HepG2 (cell line): ENCODE data around the gene FGD4. TPM values are rescaled to one million over a fixed set of nuclear protein-coding genes. Genes with fewer than 3 reads are reported as not detected.

Source experiments
- ATF7-NPFF ChIP-seq: sonication (generic); formaldehyde crosslinking; IDR thresholded peaks from 2 replicates; pipeline ENCODE4 v1.8.1; 2023; ENCODE audit warnings: mild to moderate bottlenecking, low read depth, missing genetic modification reagents, moderate library complexity
- FIP1L1 ChIP-seq: fragments of 200-400 bp; formaldehyde crosslinking; IDR thresholded peaks from 2 replicates; pipeline ENCODE4 v1.6.1; 2018; ENCODE audit warnings: low read depth, mild to moderate bottlenecking, low read length, moderate library complexity, borderline replicate concordance; ENCODE audit not compliant: insufficient read depth
- GLI4 ChIP-seq: sonication (generic); formaldehyde crosslinking; IDR thresholded peaks from 2 replicates; pipeline ENCODE4 v1.5.1; 2020; ENCODE audit warnings: missing genetic modification reagents, mild to moderate bottlenecking, moderate library complexity, borderline replicate concordance
- HMGXB3 ChIP-seq: sonication (generic); formaldehyde crosslinking; IDR thresholded peaks from 2 replicates; pipeline ENCODE4 v1.4.0; 2020; ENCODE audit warnings: missing genetic modification reagents, borderline replicate concordance
- KLF6 ChIP-seq: IDR thresholded peaks from 2 replicates; pipeline ENCODE4 v1.8.0; 2016; ENCODE audit warnings: missing biosample characterization, missing genetic modification reagents
- MZF1 ChIP-seq: sonication (generic); formaldehyde crosslinking; IDR thresholded peaks from 2 replicates; pipeline ENCODE4 v1.8.1; 2023; ENCODE audit warnings: mild to moderate bottlenecking, missing genetic modification reagents, borderline replicate concordance
- NFATC3 ChIP-seq: sonication (generic); formaldehyde crosslinking; IDR thresholded peaks from 2 replicates; pipeline ENCODE4 v1.5.1; 2020; ENCODE audit warnings: mild to moderate bottlenecking, missing genetic modification reagents
- SRSF1 ChIP-seq: fragments of 200-400 bp; formaldehyde crosslinking; optimal IDR thresholded peaks from 2 replicates; pipeline ENCODE3; 2017; ENCODE audit warnings: mild to moderate bottlenecking, low read depth, low read length, moderate library complexity
- TCF12 ChIP-seq, 2 experiments: fragments of 450-650 bp in 1 of 2; sonication (generic) in 1 of 2; formaldehyde crosslinking in 1 of 2; IDR thresholded peaks; 2 replicates each; pipeline versions ENCODE4 v1.6.1 to v1.8.0; 2017 to 2022; ENCODE audit warnings: antibody characterized with exemption in 1 of 2, mild to moderate bottlenecking in 1 of 2, missing genetic modification reagents in 1 of 2, moderate library complexity in 1 of 2
- U2AF1 ChIP-seq: fragments of 200-400 bp; formaldehyde crosslinking; optimal IDR thresholded peaks from 2 replicates; pipeline ENCODE3; 2017; ENCODE audit warnings: mild to moderate bottlenecking, low read depth, low read length
- ZFP82 ChIP-seq: sonication (generic); formaldehyde crosslinking; IDR thresholded peaks from 2 replicates; pipeline ENCODE4 v1.5.1; 2020; ENCODE audit warnings: mild to moderate bottlenecking, missing genetic modification reagents, borderline replicate concordance
- ZFX ChIP-seq: sonication (generic); formaldehyde crosslinking; IDR thresholded peaks from 2 replicates; pipeline ENCODE4 v1.4.0; 2020; ENCODE audit warnings: mild to moderate bottlenecking, low read depth, missing genetic modification reagents, moderate library complexity
- ZNF326 ChIP-seq: sonication (generic); formaldehyde crosslinking; IDR thresholded peaks from 2 replicates; pipeline ENCODE4 v1.4.0; 2020; ENCODE audit warnings: missing genetic modification reagents, borderline replicate concordance
- ZNF782 ChIP-seq: sonication (generic); formaldehyde crosslinking; IDR thresholded peaks from 2 replicates; pipeline ENCODE4 v1.4.0; 2020; ENCODE audit warnings: missing genetic modification reagents, mild to moderate bottlenecking, borderline replicate concordance
- polyA plus RNA-seq, 8 experiments: library from polyadenylated mRNA; depleted of rRNA in 3 of 8; stranded (reverse) in 7 of 8; unstranded in 1 of 8; fragments of >200 nt; fragmentation: Illumina TruSeq in 4 of 8; extraction: Trizol in 4 of 8; gene quantifications; 2 replicates each; pipeline versions ENCODE4 v1.2.1 to v1.2.3, GENCODE V29; 2011 to 2016; ENCODE audit warnings: low read depth in 4 of 8, missing spikeins in 1 of 8, mixed read lengths in 1 of 8; ENCODE audit not compliant: insufficient read depth in 1 of 8
- total RNA-seq, 5 experiments: library from RNA; depleted of rRNA; stranded (reverse); fragments of >200 nt; fragmentation: Illumina TruSeq; extraction: Trizol; gene quantifications; 2 replicates each; pipeline ENCODE4 v1.2.3, GENCODE V29; 2016; ENCODE audit warnings: low read depth in 1 of 5
- TF ChIP-seq, protein P1 (sequence below): sonication (generic); formaldehyde crosslinking; IDR thresholded peaks from 2 replicates; pipeline ENCODE4 v1.9.0; 2021; ENCODE audit warnings: missing genetic modification reagents, mild to moderate bottlenecking, borderline replicate concordance
- TF ChIP-seq, protein P2 (sequence below): sonication (generic); formaldehyde crosslinking; IDR thresholded peaks from 2 replicates; pipeline ENCODE4 v1.4.0; 2020; ENCODE audit warnings: missing genetic modification reagents
- TF ChIP-seq, protein P3 (sequence below): sonication (generic); formaldehyde crosslinking; IDR thresholded peaks from 2 replicates; pipeline ENCODE4 v1.4.0; 2020; ENCODE audit warnings: missing genetic modification reagents
- TF ChIP-seq, protein P4 (sequence below): sonication (generic); formaldehyde crosslinking; conservative IDR thresholded peaks from 2 replicates; pipeline ENCODE4 v1.8.1; 2023; ENCODE audit warnings: missing genetic modification reagents

The FGD4 gene
- total and polyA plus RNA-seq, 2 of the 13 experiments (the other 11 are each of a cell fraction or from before 2014, with no cell fraction given) = 4.6 to 6.6 TPM

DNA sequence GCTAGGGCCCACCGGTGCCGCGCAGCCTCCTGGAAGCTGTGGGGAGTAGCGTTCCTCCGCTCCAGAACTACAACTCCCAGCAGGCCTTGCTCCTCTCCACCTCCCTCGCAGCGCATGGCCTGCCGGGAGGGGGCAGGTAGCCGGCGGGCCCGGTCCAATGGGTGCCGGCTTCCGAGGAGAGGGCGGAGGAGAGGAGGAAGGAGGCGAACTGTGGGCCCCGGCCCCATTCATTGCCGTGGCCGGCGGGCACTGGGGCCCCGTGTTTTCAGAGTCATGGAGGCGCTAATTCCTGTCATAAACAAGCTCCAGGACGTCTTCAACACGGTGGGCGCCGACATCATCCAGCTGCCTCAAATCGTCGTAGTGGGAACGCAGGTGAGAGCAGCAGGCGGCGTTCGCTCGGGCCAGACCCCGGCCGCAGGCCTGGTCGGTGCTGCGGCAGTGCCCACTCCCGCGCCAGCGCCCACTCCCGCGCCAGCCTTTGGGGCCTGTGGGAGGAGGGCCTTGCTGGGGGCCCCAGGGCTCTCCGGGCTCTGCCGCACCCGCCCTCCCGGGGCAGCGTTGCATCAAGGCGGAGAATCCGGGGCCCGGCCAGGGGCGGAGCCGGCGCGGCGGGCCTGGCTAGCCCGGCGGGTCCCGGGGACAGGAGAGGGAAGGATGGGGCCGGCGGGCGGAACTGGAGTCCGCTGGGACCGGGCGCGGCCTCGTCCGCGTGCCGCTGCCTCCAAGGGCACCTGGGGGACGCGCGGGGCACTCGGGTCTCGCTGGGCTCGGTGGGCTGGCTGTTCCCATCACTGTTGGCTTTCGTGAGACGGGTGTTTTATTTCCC, 279.9 kb downstream of the FGD4 start, which contains the start of gene DNM1L (continued):
- TF ChIP-seq MZF1 (CRISPR knock-in tag) (no peak), NFATC3 (CRISPR knock-in tag) (no peak), ZNF782 (no peak; the same call in 1 of the 2 replicates), ZNF326 (CRISPR knock-in tag) (no peak), ATF7-NPFF (CRISPR knock-in tag) (0 out of 2 replicates have a peak, but pooled peaks have one; percentile 29), FIP1L1 (no peak), ZFP82 (CRISPR knock-in tag) (no peak), ZFX (CRISPR knock-in tag) (peak; percentile 99), GLI4 (CRISPR knock-in tag) (peak; percentile 92; the same call in 1 of the 2 replicates), U2AF1 (peak; percentile 74), TCF12 (IDR thresholded peaks at IDR 0.05) (no peak), TCF12 (CRISPR knock-in tag; IDR thresholded peaks at IDR 0.05) (no peak), KLF6 (peak; percentile 65; the same call in 1 of the 2 replicates), SRSF1 (peak; percentile 42), HMGXB3 (CRISPR knock-in tag) (peak; percentile 85; the same call in 1 of the 2 replicates)
- TF ChIP-seq, protein P1, sequence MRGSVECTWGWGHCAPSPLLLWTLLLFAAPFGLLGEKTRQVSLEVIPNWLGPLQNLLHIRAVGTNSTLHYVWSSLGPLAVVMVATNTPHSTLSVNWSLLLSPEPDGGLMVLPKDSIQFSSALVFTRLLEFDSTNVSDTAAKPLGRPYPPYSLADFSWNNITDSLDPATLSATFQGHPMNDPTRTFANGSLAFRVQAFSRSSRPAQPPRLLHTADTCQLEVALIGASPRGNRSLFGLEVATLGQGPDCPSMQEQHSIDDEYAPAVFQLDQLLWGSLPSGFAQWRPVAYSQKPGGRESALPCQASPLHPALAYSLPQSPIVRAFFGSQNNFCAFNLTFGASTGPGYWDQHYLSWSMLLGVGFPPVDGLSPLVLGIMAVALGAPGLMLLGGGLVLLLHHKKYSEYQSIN (CRISPR knock-in tag) = no peak
- TF ChIP-seq, protein P2, sequence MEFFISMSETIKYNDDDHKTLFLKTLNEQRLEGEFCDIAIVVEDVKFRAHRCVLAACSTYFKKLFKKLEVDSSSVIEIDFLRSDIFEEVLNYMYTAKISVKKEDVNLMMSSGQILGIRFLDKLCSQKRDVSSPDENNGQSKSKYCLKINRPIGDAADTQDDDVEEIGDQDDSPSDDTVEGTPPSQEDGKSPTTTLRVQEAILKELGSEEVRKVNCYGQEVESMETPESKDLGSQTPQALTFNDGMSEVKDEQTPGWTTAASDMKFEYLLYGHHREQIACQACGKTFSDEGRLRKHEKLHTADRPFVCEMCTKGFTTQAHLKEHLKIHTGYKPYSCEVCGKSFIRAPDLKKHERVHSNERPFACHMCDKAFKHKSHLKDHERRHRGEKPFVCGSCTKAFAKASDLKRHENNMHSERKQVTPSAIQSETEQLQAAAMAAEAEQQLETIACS (CRISPR knock-in tag) = peak; percentile 56
- TF ChIP-seq, protein P3, sequence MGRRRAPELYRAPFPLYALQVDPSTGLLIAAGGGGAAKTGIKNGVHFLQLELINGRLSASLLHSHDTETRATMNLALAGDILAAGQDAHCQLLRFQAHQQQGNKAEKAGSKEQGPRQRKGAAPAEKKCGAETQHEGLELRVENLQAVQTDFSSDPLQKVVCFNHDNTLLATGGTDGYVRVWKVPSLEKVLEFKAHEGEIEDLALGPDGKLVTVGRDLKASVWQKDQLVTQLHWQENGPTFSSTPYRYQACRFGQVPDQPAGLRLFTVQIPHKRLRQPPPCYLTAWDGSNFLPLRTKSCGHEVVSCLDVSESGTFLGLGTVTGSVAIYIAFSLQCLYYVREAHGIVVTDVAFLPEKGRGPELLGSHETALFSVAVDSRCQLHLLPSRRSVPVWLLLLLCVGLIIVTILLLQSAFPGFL (CRISPR knock-in tag) = no peak
- TF ChIP-seq, protein P4, sequence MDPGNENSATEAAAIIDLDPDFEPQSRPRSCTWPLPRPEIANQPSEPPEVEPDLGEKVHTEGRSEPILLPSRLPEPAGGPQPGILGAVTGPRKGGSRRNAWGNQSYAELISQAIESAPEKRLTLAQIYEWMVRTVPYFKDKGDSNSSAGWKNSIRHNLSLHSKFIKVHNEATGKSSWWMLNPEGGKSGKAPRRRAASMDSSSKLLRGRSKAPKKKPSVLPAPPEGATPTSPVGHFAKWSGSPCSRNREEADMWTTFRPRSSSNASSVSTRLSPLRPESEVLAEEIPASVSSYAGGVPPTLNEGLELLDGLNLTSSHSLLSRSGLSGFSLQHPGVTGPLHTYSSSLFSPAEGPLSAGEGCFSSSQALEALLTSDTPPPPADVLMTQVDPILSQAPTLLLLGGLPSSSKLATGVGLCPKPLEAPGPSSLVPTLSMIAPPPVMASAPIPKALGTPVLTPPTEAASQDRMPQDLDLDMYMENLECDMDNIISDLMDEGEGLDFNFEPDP (CRISPR knock-in tag) = no peak
